GM10266 (cell line): ENCODE results near the gene DNAJC22.

Experiments used
- DNase-seq: peaks from one replicate; pipeline ENCODE4 v3.0.0; 2012; ENCODE audit errors: extremely low spot score
- TF ChIP-seq, protein P1 (sequence below): IDR thresholded peaks from 2 replicates; pipeline ENCODE4 v1.5.1; 2012; ENCODE audit warnings: mild to moderate bottlenecking, low read depth; ENCODE audit not compliant: control insufficient read depth, insufficient read depth; ENCODE audit errors: missing control alignments

Gene DNAJC22

DNA sequence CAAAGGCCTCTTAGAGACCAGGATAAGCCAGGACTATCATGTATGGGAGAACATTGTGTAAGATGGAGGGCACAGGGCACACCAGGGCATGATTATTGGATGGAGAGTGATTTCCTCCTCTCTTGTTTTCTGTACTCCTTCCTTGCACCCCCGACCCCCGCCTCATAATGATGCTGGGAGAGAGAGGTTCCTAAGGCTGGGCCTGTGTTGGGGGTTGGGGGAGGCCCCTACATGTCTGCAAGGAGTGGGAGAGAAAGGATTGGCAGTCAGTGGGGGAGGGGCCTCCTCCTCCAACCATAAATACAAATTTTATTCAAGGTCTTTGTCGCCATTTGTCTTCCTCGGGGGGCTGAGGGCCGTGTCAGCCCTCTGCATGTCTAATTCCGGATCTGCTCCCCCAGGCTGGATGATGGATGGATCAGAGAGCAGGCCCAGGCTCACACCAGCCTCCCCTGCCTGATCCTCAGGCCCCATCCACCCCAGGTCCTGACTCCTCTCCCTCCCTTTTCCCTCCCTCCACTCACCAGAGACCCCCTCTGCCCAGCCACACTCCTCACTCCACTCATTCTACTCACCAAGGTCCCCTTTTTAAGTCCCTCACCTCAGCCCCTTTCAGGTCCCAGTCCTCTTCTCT is 7.7 kb upstream of the DNAJC22 start:
- DNase-seq: no peak
- TF ChIP-seq, protein P1, sequence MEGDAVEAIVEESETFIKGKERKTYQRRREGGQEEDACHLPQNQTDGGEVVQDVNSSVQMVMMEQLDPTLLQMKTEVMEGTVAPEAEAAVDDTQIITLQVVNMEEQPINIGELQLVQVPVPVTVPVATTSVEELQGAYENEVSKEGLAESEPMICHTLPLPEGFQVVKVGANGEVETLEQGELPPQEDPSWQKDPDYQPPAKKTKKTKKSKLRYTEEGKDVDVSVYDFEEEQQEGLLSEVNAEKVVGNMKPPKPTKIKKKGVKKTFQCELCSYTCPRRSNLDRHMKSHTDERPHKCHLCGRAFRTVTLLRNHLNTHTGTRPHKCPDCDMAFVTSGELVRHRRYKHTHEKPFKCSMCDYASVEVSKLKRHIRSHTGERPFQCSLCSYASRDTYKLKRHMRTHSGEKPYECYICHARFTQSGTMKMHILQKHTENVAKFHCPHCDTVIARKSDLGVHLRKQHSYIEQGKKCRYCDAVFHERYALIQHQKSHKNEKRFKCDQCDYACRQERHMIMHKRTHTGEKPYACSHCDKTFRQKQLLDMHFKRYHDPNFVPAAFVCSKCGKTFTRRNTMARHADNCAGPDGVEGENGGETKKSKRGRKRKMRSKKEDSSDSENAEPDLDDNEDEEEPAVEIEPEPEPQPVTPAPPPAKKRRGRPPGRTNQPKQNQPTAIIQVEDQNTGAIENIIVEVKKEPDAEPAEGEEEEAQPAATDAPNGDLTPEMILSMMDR: no peak

DNA sequence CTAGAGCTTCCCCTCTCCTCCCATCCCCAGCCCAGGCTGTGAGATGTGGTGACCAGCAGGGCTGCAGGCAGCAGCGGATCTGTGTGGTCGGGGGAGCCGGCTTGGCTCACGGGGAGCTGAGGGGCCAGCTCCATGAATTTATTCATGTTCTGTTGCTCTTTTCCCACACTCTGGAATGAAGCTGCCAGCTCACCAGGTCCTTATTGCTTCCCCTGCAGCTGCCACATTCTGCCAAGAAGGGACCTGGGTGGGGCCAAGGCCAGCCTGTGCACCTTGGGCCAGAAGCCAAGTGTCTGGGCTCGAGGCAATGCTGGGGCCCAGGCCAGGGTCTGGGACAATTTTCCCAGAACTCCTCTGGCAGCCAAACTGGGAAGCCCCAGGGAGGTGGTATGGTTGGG is 7.2 kb upstream of the DNAJC22 start:
- TF ChIP-seq, protein P1: no peak
- no peak for DNase-seq

DNA sequence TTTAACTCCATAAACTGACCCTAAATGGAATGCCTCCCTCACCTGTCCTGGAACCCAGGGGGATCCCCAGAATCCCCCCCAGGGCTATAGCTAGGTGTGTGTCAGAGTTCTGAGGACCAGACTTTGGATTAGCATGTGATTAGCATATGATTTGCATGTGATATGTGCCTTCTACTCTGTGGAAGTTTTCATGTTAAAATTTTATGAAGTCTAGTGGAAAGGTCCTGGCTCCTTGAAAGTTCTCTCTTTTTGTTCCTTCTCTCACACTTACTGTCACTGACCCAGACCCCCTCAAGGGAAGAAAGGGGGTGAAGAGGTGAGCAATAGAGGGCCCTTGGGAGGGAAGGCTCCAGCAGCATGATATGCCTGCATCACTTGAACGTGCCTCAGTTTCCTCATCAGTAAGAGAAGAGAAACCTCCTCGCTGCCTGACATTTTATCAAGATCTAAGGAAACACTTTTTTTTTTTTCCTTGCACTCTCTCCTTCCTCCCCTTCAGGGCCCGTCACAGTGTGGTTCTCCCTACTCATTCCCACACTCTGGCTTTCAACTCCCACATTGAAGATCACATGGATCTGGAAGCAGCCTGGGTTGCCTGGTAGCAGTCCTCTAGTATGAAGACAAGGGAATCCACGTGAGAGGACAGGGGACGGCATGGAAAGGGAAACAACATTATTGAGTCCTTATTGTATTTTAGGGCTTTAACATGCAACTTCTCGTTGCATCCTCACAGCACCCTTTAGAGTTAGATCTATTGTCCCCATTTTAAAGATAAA is 6.4 kb upstream of the DNAJC22 start:
- TF ChIP-seq, protein P1: no peak
- DNase-seq: no peak

DNA sequence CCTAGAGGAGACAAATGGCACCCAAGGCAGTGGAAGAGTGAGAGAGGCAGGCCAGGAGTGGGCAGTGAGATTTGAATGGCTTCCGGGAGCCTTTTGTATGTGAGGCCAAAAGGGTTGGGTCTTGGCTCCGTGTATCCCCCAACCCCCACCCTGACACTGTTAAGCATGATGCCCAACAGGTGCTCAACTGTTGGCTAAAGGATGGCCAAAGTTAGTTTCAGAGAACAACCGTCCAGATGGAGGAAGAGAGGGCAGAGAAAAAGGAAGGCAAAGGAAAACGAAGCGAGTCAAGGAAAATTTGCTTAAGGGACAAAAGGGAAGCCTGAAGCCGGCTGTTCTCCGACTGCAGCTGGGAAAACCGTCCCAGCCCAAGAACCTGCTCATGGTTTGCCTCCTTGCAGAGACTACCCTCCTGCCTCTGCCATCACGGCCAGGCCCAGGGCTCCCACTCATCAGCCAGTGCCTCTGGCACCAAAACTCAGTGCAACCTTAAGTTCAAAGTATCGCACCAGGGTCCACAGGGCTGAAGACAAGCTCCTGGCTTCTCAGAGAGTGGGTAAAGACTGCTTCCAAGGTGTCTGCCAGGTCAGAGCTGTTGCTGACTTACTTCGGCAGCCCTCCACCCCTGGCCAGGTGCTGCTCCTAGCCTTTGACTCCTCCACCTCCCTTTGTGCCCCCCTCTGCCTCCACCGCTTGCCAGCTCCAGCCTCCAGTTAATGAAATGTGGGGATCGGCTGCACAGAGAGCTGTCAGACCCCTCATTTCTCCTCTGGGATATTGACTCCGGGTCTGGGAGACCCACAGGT is 5.5 kb upstream of the DNAJC22 start:
- DNase-seq: no peak
- TF ChIP-seq, protein P1: no peak

DNA sequence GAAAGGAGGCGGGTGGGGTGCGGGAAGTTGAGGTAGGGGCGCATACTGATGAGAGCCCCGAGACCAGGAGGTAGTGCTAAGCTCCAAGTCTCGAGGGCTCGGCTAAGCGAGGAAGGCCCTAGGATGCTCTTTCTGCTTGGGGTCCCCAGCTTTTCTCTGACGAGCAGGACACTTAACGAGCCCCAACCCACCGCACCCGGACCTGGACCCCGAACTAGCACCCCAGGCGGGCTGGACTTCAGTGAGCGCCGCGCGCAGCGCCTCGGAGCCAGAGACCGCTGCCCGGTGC is 5.0 kb upstream of the DNAJC22 start:
- TF ChIP-seq, protein P1: no peak
- no peak for DNase-seq

DNA sequence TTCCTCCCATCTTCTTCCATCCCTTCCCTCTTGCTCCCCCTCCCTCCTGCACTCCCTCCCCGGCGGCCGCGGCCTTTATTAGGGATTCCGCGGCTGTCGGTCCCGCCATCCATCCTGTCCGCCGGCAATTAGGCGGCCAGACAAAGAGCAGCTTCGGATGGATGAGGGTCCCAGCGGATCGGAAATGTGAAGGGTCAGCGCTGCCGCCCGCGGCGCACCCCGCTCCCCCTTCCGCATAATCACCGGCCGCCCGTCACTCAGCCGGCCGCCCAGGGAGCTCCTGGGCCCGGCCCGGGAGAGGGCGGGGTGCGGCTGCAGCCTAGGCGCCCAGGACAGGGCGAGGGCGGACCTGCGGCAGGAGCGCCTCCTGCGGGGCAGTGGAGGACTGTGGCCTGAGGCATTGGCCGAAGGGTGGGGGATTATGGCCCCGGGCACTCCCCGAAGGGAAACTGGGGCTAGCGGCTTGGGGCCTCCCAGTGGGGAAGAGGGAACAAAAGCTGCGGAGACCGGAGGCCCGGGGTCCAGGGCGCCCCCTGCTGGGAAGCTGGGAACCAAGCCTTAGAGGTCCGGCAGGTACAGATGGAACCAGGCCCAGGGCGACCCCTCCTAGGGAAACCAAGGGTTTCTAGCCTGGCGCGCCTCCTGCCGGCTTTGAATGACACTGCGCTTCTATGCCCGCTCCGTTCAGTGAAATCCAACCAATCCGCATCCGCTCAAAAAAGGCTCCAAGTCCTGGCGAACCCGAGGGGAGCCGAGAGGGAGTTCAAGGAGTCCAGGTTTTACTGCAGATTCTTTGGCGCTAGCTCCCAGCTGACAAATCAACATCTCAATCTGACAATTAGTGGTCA is 4.4 kb upstream of the DNAJC22 start:
- TF ChIP-seq, protein P1: peak; percentile 69
- DNase-seq: peak; percentile 92
